ENCODE data around the gene TCTN1.

TCTN1 gene

GRCh38 chr12:110576504-110576903, 37.4 kb upstream of the TCTN1 start:
- DNase-seq (ENCODE audit: insufficient read length, low spot score) (no peak), FAIRE-seq (no peak)
- no peak for TF ChIP-seq PAX5 (IDR thresholded peaks at IDR 0.05; ENCODE audit: insufficient read depth, low read length, severe bottlenecking)
- TF ChIP-seq POLR2A (IDR thresholded peaks at IDR 0.05; ENCODE audit: low read depth, low read length), result no peak
- TF ChIP-seq POU2F2 (IDR thresholded peaks at IDR 0.05; ENCODE audit: low read depth, low read length), result no peak
- no peak for TF ChIP-seq POLR2AphosphoS5 (IDR thresholded peaks at IDR 0.05; ENCODE audit: low read depth, low read length)
- no peak for TF ChIP-seq SPI1 (IDR thresholded peaks at IDR 0.05; ENCODE audit: low read depth, low read length)
- no peak for TF ChIP-seq TAF1 (IDR thresholded peaks at IDR 0.05; ENCODE audit: low read depth, low read length)

GRCh38 chr12:110577864-110578693, 35.9 kb upstream of the TCTN1 start:
- DNase-seq (ENCODE audit: insufficient read length, low spot score) (peak; percentile 24), FAIRE-seq (peak; percentile 45)
- TF ChIP-seq POLR2AphosphoS5 (IDR thresholded peaks at IDR 0.05; ENCODE audit: low read depth, low read length) (0 out of 2 replicates have a peak, but pooled peaks have one; percentile 11), POU2F2 (IDR thresholded peaks at IDR 0.05; ENCODE audit: low read depth, low read length) (no peak), POLR2A (IDR thresholded peaks at IDR 0.05; ENCODE audit: low read depth, low read length) (peak; percentile 25; the same call in 1 of the 2 replicates), PAX5 (IDR thresholded peaks at IDR 0.05; ENCODE audit: insufficient read depth, low read length, severe bottlenecking) (no peak), TAF1 (IDR thresholded peaks at IDR 0.05; ENCODE audit: low read depth, low read length) (no peak), SPI1 (IDR thresholded peaks at IDR 0.05; ENCODE audit: low read depth, low read length) (no peak; the same call in 1 of the 2 replicates)

- peak; percentile 67; the same call in 1 of the 2 replicates for TF ChIP-seq POU2F2 (IDR thresholded peaks at IDR 0.05; ENCODE audit: low read depth, low read length)
- TF ChIP-seq POLR2A (IDR thresholded peaks at IDR 0.05; ENCODE audit: low read depth, low read length), result no peak
- TF ChIP-seq POLR2AphosphoS5 (IDR thresholded peaks at IDR 0.05; ENCODE audit: low read depth, low read length), result no peak
- DNase-seq (ENCODE audit: insufficient read length, low spot score) (no peak), FAIRE-seq (no peak)
Measured at GRCh38 chr12:110578694-110579534, 35.0 kb upstream of the TCTN1 start.

- no peak for FAIRE-seq
- TF ChIP-seq POLR2A (IDR thresholded peaks at IDR 0.05; ENCODE audit: low read depth, low read length), result no peak
- TF ChIP-seq POU2F2 (IDR thresholded peaks at IDR 0.05; ENCODE audit: low read depth, low read length), result no peak
- TF ChIP-seq PAX5 (IDR thresholded peaks at IDR 0.05; ENCODE audit: insufficient read depth, low read length, severe bottlenecking), result no peak
- TF ChIP-seq POLR2AphosphoS5 (IDR thresholded peaks at IDR 0.05; ENCODE audit: low read depth, low read length), result no peak
- TF ChIP-seq TAF1 (IDR thresholded peaks at IDR 0.05; ENCODE audit: low read depth, low read length), result no peak
- TF ChIP-seq SPI1 (IDR thresholded peaks at IDR 0.05; ENCODE audit: low read depth, low read length), result no peak
Measured at GRCh38 chr12:110579535-110580253, 34.2 kb upstream of the TCTN1 start.

GRCh38 chr12:110581931-110582275, 32.0 kb upstream of the TCTN1 start:
- FAIRE-seq (no peak), DNase-seq (ENCODE audit: insufficient read length, low spot score) (no peak)
- no peak; the same call in 1 of the 2 replicates for TF ChIP-seq POLR2AphosphoS5 (IDR thresholded peaks at IDR 0.05; ENCODE audit: low read depth, low read length)
- TF ChIP-seq SPI1 (IDR thresholded peaks at IDR 0.05; ENCODE audit: low read depth, low read length), result no peak
- TF ChIP-seq TAF1 (IDR thresholded peaks at IDR 0.05; ENCODE audit: low read depth, low read length), result no peak
- TF ChIP-seq PAX5 (IDR thresholded peaks at IDR 0.05; ENCODE audit: insufficient read depth, low read length, severe bottlenecking), result no peak
- no peak for TF ChIP-seq POU2F2 (IDR thresholded peaks at IDR 0.05; ENCODE audit: low read depth, low read length)
- no peak for TF ChIP-seq POLR2A (IDR thresholded peaks at IDR 0.05; ENCODE audit: low read depth, low read length)

More at GRCh38 chr12:110579535-110580253, 34.2 kb upstream of the TCTN1 start:
- no peak for DNase-seq (ENCODE audit: insufficient read length, low spot score)

GRCh38 chr12:110582276-110583136, 31.4 kb upstream of the TCTN1 start:
- peak; percentile 27; the same call in 1 of the 2 replicates for TF ChIP-seq SPI1 (IDR thresholded peaks at IDR 0.05; ENCODE audit: low read depth, low read length)
- TF ChIP-seq TAF1 (IDR thresholded peaks at IDR 0.05; ENCODE audit: low read depth, low read length), result no peak
- TF ChIP-seq PAX5 (IDR thresholded peaks at IDR 0.05; ENCODE audit: insufficient read depth, low read length, severe bottlenecking), result peak; percentile 39
- peak; percentile 80 for FAIRE-seq
- DNase-seq (ENCODE audit: insufficient read length, low spot score), result peak; percentile 35

GRCh38 chr12:110583137-110584059, 30.5 kb upstream of the TCTN1 start, which contains the start of gene PPTC7:
PPTC7 (minus strand) TSS chr12:110583318; CDS start chr12:110583031, 287 bp downstream.
- FAIRE-seq (peak; percentile 98), DNase-seq (ENCODE audit: insufficient read length, low spot score) (peak; percentile 72)
- TF ChIP-seq SPI1 (IDR thresholded peaks at IDR 0.05; ENCODE audit: low read depth, low read length), result no peak
- peak; percentile 63; the same call in 1 of the 2 replicates for TF ChIP-seq POLR2A (IDR thresholded peaks at IDR 0.05; ENCODE audit: low read depth, low read length)
- peak; percentile 78 for TF ChIP-seq TAF1 (IDR thresholded peaks at IDR 0.05; ENCODE audit: low read depth, low read length)
- TF ChIP-seq PAX5 (IDR thresholded peaks at IDR 0.05; ENCODE audit: insufficient read depth, low read length, severe bottlenecking), result no peak
- peak; percentile 41; the same call in 1 of the 2 replicates for TF ChIP-seq POLR2AphosphoS5 (IDR thresholded peaks at IDR 0.05; ENCODE audit: low read depth, low read length)
- TF ChIP-seq POU2F2 (IDR thresholded peaks at IDR 0.05; ENCODE audit: low read depth, low read length), result no peak

Measured in GM12891 (cell line).